Measurements from ENCODE around the gene DCC. TPM values are rescaled to one million over a fixed set of nuclear protein-coding genes. Genes with fewer than 3 reads are reported as not detected.

Gene DCC
- total RNA-seq, 1 experiment from 2014 or later = not detected

GRCh38 chr18:52678551-52678950 lies 338.6 kb downstream of the DCC start:
- Histone ChIP-seq H3K27ac (no peak overlapping the region), H3K4me1 (replicated peaks; ENCODE audit: insufficient read depth) (no peaks in the 10 kb centered on the region), H3K9me3 (ENCODE audit: insufficient read depth, low read depth) (no peaks in the 10 kb centered on the region), H3K36me3 (ENCODE audit: low read depth) (no peaks in the 10 kb centered on the region), H2AFZ (no peak overlapping the region), H3K4me2 (no peak overlapping the region), H3K4me3 (no peak overlapping the region), H4K20me1 (ENCODE audit: insufficient read depth) (no peaks in the 10 kb centered on the region), H3K9me2 (ENCODE audit: insufficient read depth) (no peaks in the 10 kb centered on the region), H3K79me2 (ENCODE audit: low read depth) (no peaks in the 10 kb centered on the region), H3K27me3 (ENCODE audit: insufficient read depth, low read depth) (no peaks in the 10 kb centered on the region), H3F3A (ENCODE audit: insufficient read depth, low read depth) (no peaks in the 10 kb centered on the region)
- BruUV-seq (replicated peaks) = no TSS peak
- intact Hi-C loops (cut with micrococcal nuclease; ENCODE audit: unreplicated experiment) = no loop called here
- DNase-seq = no peak
- POLR2A ChIA-PET (ENCODE audit: unreplicated experiment) = no interaction called here
- CTCF ChIA-PET = no interaction called here
- no peak for TF ChIP-seq EZH2 (IDR thresholded peaks at IDR 0.05; ENCODE audit: low read depth)
- TF ChIP-seq CTCF (conservative IDR thresholded peaks at IDR 0.05) = no peak

- no peak overlapping the region for H3K27ac ChIP-seq
- ChIA-PET POLR2A (ENCODE audit: unreplicated experiment) (no interaction called here), CTCF (no interaction called here)
- TF ChIP-seq CTCF (conservative IDR thresholded peaks at IDR 0.05) = no peak
- no peak for TF ChIP-seq EZH2 (IDR thresholded peaks at IDR 0.05; ENCODE audit: low read depth)
- H3K9me2 ChIP-seq (ENCODE audit: insufficient read depth) = no peaks in the 10 kb centered on the region
- no peak overlapping the region for H3K4me3 ChIP-seq
- no peak for DNase-seq
- H3K79me2 ChIP-seq (ENCODE audit: low read depth) = no peaks in the 10 kb centered on the region
- H3K4me2 ChIP-seq = no peak overlapping the region
- no peaks in the 10 kb centered on the region for H3K36me3 ChIP-seq (ENCODE audit: low read depth)
- H4K20me1 ChIP-seq (ENCODE audit: insufficient read depth) = no peaks in the 10 kb centered on the region
- H3K4me1 ChIP-seq (replicated peaks; ENCODE audit: insufficient read depth) = no peaks in the 10 kb centered on the region
- H3F3A ChIP-seq (ENCODE audit: insufficient read depth, low read depth) = no peaks in the 10 kb centered on the region
- intact Hi-C loops (cut with micrococcal nuclease; ENCODE audit: unreplicated experiment) = no loop called here
- no peak overlapping the region for H2AFZ ChIP-seq
- no peaks in the 10 kb centered on the region for H3K9me3 ChIP-seq (ENCODE audit: insufficient read depth, low read depth)
- no peaks in the 10 kb centered on the region for H3K27me3 ChIP-seq (ENCODE audit: insufficient read depth, low read depth)
- BruUV-seq (replicated peaks) = no TSS peak
Measured at GRCh38 chr18:52679354-52679753, 339.4 kb downstream of the DCC start.

- no peaks in the 10 kb centered on the region for H3K9me3 ChIP-seq (ENCODE audit: insufficient read depth, low read depth)
- no peaks in the 10 kb centered on the region for H3K79me2 ChIP-seq (ENCODE audit: low read depth)
- H3K4me3 ChIP-seq = no peak overlapping the region
- no peak overlapping the region for H2AFZ ChIP-seq
- no peaks in the 10 kb centered on the region for H3K9me2 ChIP-seq (ENCODE audit: insufficient read depth)
- H3K4me2 ChIP-seq = no peak overlapping the region
- H3K27ac ChIP-seq = no peak overlapping the region
- H3K36me3 ChIP-seq (ENCODE audit: low read depth) = no peaks in the 10 kb centered on the region
- no peaks in the 10 kb centered on the region for H3K4me1 ChIP-seq (replicated peaks; ENCODE audit: insufficient read depth)
- H4K20me1 ChIP-seq (ENCODE audit: insufficient read depth) = no peaks in the 10 kb centered on the region
- H3K27me3 ChIP-seq (ENCODE audit: insufficient read depth, low read depth) = no peaks in the 10 kb centered on the region
- TF ChIP-seq CTCF (conservative IDR thresholded peaks at IDR 0.05) (no peak), EZH2 (IDR thresholded peaks at IDR 0.05; ENCODE audit: low read depth) (no peak)
- ChIA-PET POLR2A (ENCODE audit: unreplicated experiment) (no interaction called here), CTCF (no interaction called here)
- no TSS peak for BruUV-seq (replicated peaks)
- no peaks in the 10 kb centered on the region for H3F3A ChIP-seq (ENCODE audit: insufficient read depth, low read depth)
- DNase-seq = no peak
- intact Hi-C loops (cut with micrococcal nuclease; ENCODE audit: unreplicated experiment) = no loop called here
Measured at GRCh38 chr18:52682260-52682659, 342.3 kb downstream of the DCC start.

Measured in PC-9 (cell line).